AG09319 (cell line): ENCODE results near the gene CAMTA1.
A peak's percentile ranks its signal among the peaks of the same experiment; 100 is the strongest.

Source experiments
- DNase-seq: peaks from one replicate; pipeline ENCODE4 v3.0.0-alpha.2; 2010; ENCODE audit warnings: low read depth; ENCODE audit errors: extremely low read depth
- CTCF ChIP-seq: IDR thresholded peaks from 2 replicates; pipeline ENCODE4 v1.5.1; 2011; ENCODE audit warnings: low read depth, mild to moderate bottlenecking, inconsistent platforms, low read length, moderate library complexity

CAMTA1 gene

GRCh38 chr1:7218210-7218832, 433.1 kb downstream of the CAMTA1 start:
- no peak for DNase-seq
- TF ChIP-seq CTCF = peak; percentile 68

GRCh38 chr1:7219031-7219430, 433.8 kb downstream of the CAMTA1 start:
- DNase-seq = no peak
- no peak for TF ChIP-seq CTCF

GRCh38 chr1:7220007-7220406, 434.8 kb downstream of the CAMTA1 start:
- TF ChIP-seq CTCF = no peak
- no peak for DNase-seq

DNA sequence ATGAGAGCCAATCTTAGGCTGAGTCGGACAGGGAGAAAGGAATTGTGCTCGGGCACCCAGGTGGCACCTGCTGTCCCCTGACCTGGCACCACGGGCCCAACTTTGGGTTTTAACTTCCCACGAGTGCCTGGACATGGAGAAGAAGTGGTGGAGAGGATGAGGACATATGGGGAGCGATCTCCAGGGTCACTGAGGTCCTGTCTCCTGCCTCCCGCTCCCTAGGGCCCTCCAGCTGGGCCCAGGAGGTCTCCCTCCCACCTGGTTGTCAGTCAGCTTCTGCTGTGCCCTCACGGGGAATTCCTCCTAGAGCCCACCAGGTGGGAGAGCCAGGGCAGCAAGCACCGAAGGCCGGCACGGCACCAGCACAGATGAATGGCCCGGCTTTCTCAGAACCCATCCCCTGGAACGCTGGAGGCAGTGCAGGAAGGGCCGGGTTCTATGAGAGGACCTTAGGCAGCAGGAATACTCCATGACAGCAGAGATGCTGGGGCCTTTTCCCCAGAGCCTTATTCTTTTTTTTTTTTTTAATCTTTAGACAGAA, 435.5 kb downstream of the CAMTA1 start:
- TF ChIP-seq CTCF = no peak
- DNase-seq = no peak

GRCh38 chr1:7221826-7222694, 436.8 kb downstream of the CAMTA1 start:
- TF ChIP-seq CTCF = no peak
- DNase-seq = no peak

DNA sequence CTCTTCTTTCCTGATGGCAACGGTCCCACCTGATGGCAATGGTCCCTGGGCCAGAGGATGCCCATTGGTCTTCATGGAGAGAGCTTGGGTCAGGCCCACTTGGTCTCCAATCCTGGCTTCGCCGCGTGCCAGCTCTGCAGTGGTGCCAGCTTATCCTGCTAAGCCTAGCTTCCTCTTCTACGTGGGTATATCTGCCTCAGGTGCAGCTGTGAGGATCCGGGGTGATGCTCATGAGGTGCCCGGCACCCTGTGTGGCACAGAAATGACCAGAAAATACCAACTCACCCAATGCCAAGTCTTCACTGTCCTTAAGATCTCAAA, 437.4 kb downstream of the CAMTA1 start:
- TF ChIP-seq CTCF = no peak

More for the DNA sequence above, 437.4 kb downstream of the CAMTA1 start:
- DNase-seq = no peak
